ENCODE data around the gene MEF2D.

The MEF2D gene

GRCh38 chr1:156500543-156500792 lies at the start of gene MEF2D:
Gene MEF2D, minus strand, starts transcription at chr1:156500775. Its CDS starts 17,483 bp downstream, at chr1:156483292.
- no peak for DNase-seq

GRCh38 chr1:156550346-156550745 lies 49.8 kb upstream of the MEF2D start:
- no peak for DNase-seq

GRCh38 chr1:156549831-156550230 lies 49.3 kb upstream of the MEF2D start:
- DNase-seq: no peak

GRCh38 chr1:156549390-156549789 lies 48.8 kb upstream of the MEF2D start:
- DNase-seq: no peak

GRCh38 chr1:156547982-156548381 lies 47.4 kb upstream of the MEF2D start:
- no peak for DNase-seq

- DNase-seq: no peak
Observed at GRCh38 chr1:156547434-156547833, 46.9 kb upstream of the MEF2D start.

GRCh38 chr1:156546267-156546666 lies 45.7 kb upstream of the MEF2D start:
- DNase-seq: no peak

GRCh38 chr1:156544592-156545102 lies 44.1 kb upstream of the MEF2D start:
- DNase-seq: no peak

- no peak for DNase-seq
Observed at GRCh38 chr1:156543066-156543465, 42.5 kb upstream of the MEF2D start.

GRCh38 chr1:156540955-156541354 lies 40.4 kb upstream of the MEF2D start:
- DNase-seq: no peak

- no peak for DNase-seq
Observed at GRCh38 chr1:156539818-156540355, 39.3 kb upstream of the MEF2D start.

GRCh38 chr1:156538711-156539440 lies 38.3 kb upstream of the MEF2D start:
- DNase-seq: no peak

- DNase-seq: no peak
Observed at GRCh38 chr1:156537027-156537426, 36.5 kb upstream of the MEF2D start.

GRCh38 chr1:156534424-156535060 lies 34.0 kb upstream of the MEF2D start:
- DNase-seq: no peak

GRCh38 chr1:156533568-156534220 lies 33.1 kb upstream of the MEF2D start:
- DNase-seq: no peak

- DNase-seq: no peak
Observed at GRCh38 chr1:156532374-156532773, 31.8 kb upstream of the MEF2D start.

GRCh38 chr1:156530006-156530405 lies 29.4 kb upstream of the MEF2D start:
- no peak for DNase-seq

GRCh38 chr1:156528875-156529425 lies 28.4 kb upstream of the MEF2D start:
- DNase-seq: no peak

- no peak for DNase-seq
Observed at GRCh38 chr1:156528231-156528630, 27.7 kb upstream of the MEF2D start.

- DNase-seq: no peak
Observed at GRCh38 chr1:156527584-156527983, 27.0 kb upstream of the MEF2D start.

- no peak for DNase-seq
Observed at GRCh38 chr1:156525856-156526489, 25.4 kb upstream of the MEF2D start.

GRCh38 chr1:156525071-156525501 lies 24.5 kb upstream of the MEF2D start:
- no peak for DNase-seq

GRCh38 chr1:156524481-156524869 lies 23.9 kb upstream of the MEF2D start:
- no peak for DNase-seq
